ENCODE data around the gene TRABD2B.

TRABD2B gene

GRCh38 chr1:47843059-47843458, 154.1 kb downstream of the TRABD2B start:
- TF ChIP-seq TAF1 (IDR thresholded peaks at IDR 0.05; ENCODE audit: borderline replicate concordance, insufficient read depth, low read length) = no peak
- no peak for TF ChIP-seq REST (IDR thresholded peaks at IDR 0.05; ENCODE audit: insufficient read depth in 1 of 2, low read depth in 2 of 2, low read length in 2 of 2)
- no peak for TF ChIP-seq POLR2AphosphoS5 (IDR thresholded peaks at IDR 0.05; ENCODE audit: low read depth, low read length)
- TF ChIP-seq FOXP2 (optimal IDR thresholded peaks at IDR 0.05; ENCODE audit: borderline replicate concordance, extremely low read depth, extremely low read length, insufficient read depth) = no peak
- no peak for TF ChIP-seq SIN3A (IDR thresholded peaks at IDR 0.05; ENCODE audit: borderline replicate concordance, insufficient read depth, low read length)

DNA sequence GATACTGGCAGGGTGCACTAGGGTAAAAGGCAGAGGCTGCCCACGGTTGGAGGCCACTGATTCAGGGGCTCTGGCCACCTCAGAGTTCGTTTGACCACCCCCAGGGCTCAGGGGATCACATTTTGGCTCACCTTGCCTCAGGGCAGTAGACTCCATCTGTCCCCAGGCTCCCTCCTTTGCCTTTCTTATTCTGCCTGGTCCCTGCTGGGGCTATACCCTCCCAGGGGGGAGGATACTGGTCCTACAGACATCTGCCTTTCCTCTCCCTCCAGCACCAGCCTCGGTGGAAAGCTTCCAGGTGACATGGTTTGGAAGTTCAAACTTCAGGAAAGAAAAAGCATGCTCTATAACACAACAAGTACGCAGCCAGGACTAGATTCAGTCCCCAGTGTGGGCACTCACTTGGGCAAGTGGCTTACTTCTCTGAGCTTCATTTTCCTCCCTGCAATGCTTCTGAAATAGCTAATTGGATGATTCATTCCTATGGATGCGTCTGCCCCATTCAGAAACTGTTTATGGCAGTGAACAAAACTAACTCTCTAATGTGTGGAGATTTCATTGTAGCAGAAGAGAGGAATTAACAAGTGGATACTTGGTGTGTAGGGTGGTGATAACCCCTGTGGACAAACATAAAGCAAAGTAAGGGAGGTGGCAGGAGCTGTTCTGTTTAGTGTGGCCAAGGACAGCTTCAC, 154.8 kb downstream of the TRABD2B start:
- TF ChIP-seq TAF1 (IDR thresholded peaks at IDR 0.05; ENCODE audit: borderline replicate concordance, insufficient read depth, low read length) (no peak), REST (IDR thresholded peaks at IDR 0.05; ENCODE audit: insufficient read depth in 1 of 2, low read depth in 2 of 2, low read length in 2 of 2) (0 out of 4 replicates have a peak, but pooled peaks of 1 of the 2 experiments have one; percentile 43)

- TF ChIP-seq TAF1 (IDR thresholded peaks at IDR 0.05; ENCODE audit: borderline replicate concordance, insufficient read depth, low read length) = no peak
- no peak for TF ChIP-seq SIN3A (IDR thresholded peaks at IDR 0.05; ENCODE audit: borderline replicate concordance, insufficient read depth, low read length)
- TF ChIP-seq FOXP2 (optimal IDR thresholded peaks at IDR 0.05; ENCODE audit: borderline replicate concordance, extremely low read depth, extremely low read length, insufficient read depth) = no peak
- TF ChIP-seq REST (IDR thresholded peaks at IDR 0.05; ENCODE audit: insufficient read depth in 1 of 2, low read depth in 2 of 2, low read length in 2 of 2) = no peak
- no peak for TF ChIP-seq POLR2AphosphoS5 (IDR thresholded peaks at IDR 0.05; ENCODE audit: low read depth, low read length)
Measured at GRCh38 chr1:47841356-47841755, 155.8 kb downstream of the TRABD2B start.

DNA sequence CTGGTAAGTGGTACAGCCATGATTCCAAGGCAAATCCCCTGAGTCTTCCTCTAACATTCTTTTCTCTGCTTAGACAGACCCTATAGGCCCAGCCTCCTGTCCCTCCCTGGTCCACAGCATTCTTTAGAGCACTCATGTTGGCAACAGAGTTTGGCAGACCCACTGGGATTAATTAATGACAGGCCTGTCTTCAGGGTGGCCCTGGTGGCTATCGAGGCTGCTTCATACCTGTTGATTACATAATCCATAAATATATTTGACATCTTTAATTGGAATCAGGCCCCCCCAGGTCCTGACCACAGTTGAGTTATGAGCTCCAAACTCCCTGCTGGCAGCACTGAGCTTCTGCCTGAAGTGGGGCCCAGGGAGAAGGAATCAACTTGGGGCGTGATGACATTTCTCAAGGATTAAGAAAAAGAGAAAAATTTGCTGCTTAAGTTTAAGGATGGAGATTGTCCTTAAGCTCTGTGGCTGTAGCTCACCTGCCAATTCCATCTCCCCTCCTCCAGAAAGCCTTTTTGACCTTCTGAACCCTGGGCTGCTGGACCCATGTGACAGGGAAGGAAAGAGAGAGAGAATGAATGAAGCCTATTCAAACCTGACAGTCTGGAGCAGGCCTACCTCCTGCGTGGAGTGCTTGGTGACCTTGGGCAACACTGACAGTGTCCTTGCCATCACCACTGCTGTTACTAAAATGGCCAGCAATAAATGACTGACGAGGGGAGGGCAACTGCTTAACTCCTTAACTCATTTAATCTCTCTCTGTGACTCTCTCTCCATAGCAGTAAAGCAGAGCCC, 156.6 kb downstream of the TRABD2B start:
- TF ChIP-seq FOXP2 (optimal IDR thresholded peaks at IDR 0.05; ENCODE audit: borderline replicate concordance, extremely low read depth, extremely low read length, insufficient read depth) = no peak
- no peak for TF ChIP-seq SIN3A (IDR thresholded peaks at IDR 0.05; ENCODE audit: borderline replicate concordance, insufficient read depth, low read length)
- no peak for TF ChIP-seq POLR2AphosphoS5 (IDR thresholded peaks at IDR 0.05; ENCODE audit: low read depth, low read length)
- TF ChIP-seq REST (IDR thresholded peaks at IDR 0.05; ENCODE audit: insufficient read depth in 1 of 2, low read depth in 2 of 2, low read length in 2 of 2) = no peak
- TF ChIP-seq TAF1 (IDR thresholded peaks at IDR 0.05; ENCODE audit: borderline replicate concordance, insufficient read depth, low read length) = no peak

Measured in PFSK-1 (cell line).